ENCODE measurements around the gene LCK.

DNA sequence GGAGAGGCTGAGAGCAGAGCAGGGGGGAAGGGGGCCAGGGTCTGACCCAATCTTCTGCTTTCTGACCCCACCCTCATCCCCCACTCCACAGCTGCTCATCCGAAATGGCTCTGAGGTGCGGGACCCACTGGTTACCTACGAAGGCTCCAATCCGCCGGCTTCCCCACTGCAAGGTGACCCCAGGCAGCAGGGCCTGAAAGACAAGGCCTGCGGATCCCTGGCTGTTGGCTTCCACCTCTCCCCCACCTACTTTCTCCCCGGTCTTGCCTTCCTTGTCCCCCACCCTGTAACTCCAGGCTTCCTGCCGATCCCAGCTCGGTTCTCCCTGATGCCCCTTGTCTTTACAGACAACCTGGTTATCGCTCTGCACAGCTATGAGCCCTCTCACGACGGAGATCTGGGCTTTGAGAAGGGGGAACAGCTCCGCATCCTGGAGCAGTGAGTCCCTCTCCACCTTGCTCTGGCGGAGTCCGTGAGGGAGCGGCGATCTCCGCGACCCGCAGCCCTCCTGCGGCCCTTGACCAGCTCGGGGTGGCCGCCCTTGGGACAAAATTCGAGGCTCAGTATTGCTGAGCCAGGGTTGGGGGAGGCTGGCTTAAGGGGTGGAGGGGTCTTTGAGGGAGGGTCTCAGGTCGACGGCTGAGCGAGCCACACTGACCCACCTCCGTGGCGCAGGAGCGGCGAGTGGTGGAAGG lies 23.7 kb downstream of the LCK start:
- TF ChIP-seq POLR2AphosphoS5 (IDR thresholded peaks at IDR 0.05) (no peak), POLR2A (IDR thresholded peaks at IDR 0.05) (no peak)
- TF ChIP-seq, protein P1, sequence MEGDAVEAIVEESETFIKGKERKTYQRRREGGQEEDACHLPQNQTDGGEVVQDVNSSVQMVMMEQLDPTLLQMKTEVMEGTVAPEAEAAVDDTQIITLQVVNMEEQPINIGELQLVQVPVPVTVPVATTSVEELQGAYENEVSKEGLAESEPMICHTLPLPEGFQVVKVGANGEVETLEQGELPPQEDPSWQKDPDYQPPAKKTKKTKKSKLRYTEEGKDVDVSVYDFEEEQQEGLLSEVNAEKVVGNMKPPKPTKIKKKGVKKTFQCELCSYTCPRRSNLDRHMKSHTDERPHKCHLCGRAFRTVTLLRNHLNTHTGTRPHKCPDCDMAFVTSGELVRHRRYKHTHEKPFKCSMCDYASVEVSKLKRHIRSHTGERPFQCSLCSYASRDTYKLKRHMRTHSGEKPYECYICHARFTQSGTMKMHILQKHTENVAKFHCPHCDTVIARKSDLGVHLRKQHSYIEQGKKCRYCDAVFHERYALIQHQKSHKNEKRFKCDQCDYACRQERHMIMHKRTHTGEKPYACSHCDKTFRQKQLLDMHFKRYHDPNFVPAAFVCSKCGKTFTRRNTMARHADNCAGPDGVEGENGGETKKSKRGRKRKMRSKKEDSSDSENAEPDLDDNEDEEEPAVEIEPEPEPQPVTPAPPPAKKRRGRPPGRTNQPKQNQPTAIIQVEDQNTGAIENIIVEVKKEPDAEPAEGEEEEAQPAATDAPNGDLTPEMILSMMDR (IDR thresholded peaks at IDR 0.05), result no peak
